HuH-7 (cell line): ENCODE results near the gene PPP1R37.
"Not testable (repeated sequence)": the region's sequence is repeated elsewhere in the genome, so short reads cannot be mapped to it uniquely, and the experiment has no call there.

Experiments used
- DNase-seq: peaks from one replicate; pipeline ENCODE4 v3.0.0; 2011; ENCODE audit warnings: low spot score

The PPP1R37 gene

GRCh38 chr19:45115809-45116615 is 23.0 kb downstream of the PPP1R37 start:
- DNase-seq, result no peak

GRCh38 chr19:45117167-45117594 is 24.2 kb downstream of the PPP1R37 start:
- no peak for DNase-seq

GRCh38 chr19:45117671-45118070 is 24.7 kb downstream of the PPP1R37 start:
- no peak for DNase-seq

GRCh38 chr19:45118106-45118505 is 25.1 kb downstream of the PPP1R37 start:
- no peak for DNase-seq

- not testable (repeated sequence) for DNase-seq
These were observed 25.8 kb downstream of the PPP1R37 start for GRCh38 chr19:45118591-45119355.

- no peak for DNase-seq
These were observed 26.6 kb downstream of the PPP1R37 start for GRCh38 chr19:45119582-45119981.

GRCh38 chr19:45121827-45122345 is 28.9 kb downstream of the PPP1R37 start:
- no peak for DNase-seq

- no peak for DNase-seq
These were observed 29.9 kb downstream of the PPP1R37 start for GRCh38 chr19:45122832-45123231.

- no peak for DNase-seq
These were observed 30.5 kb downstream of the PPP1R37 start for GRCh38 chr19:45123440-45123850.

GRCh38 chr19:45124021-45124420 is 31.0 kb downstream of the PPP1R37 start:
- no peak for DNase-seq

GRCh38 chr19:45125360-45125759 is 32.4 kb downstream of the PPP1R37 start:
- DNase-seq, result no peak

GRCh38 chr19:45125975-45126493 is 33.1 kb downstream of the PPP1R37 start:
- DNase-seq, result peak; percentile 85

GRCh38 chr19:45126654-45127053 is 33.7 kb downstream of the PPP1R37 start:
- DNase-seq, result no peak

- no peak for DNase-seq
These were observed 35.2 kb downstream of the PPP1R37 start for GRCh38 chr19:45128146-45128545.

- DNase-seq, result no peak
These were observed 35.8 kb downstream of the PPP1R37 start for GRCh38 chr19:45128806-45129205.

GRCh38 chr19:45130236-45130635 is 37.3 kb downstream of the PPP1R37 start:
- no peak for DNase-seq

- DNase-seq, result no peak
These were observed 38.1 kb downstream of the PPP1R37 start for GRCh38 chr19:45130888-45131615.

GRCh38 chr19:45133661-45134060 is 40.7 kb downstream of the PPP1R37 start:
- DNase-seq, result no peak

GRCh38 chr19:45135176-45135885 is 42.4 kb downstream of the PPP1R37 start:
- DNase-seq, result no peak

- DNase-seq, result no peak
These were observed 43.7 kb downstream of the PPP1R37 start for GRCh38 chr19:45136507-45137178.
